NCI-H510A treated with DMSO at 0.1 percent for 48 hours (cell line): Measurements from ENCODE around the gene DCTD.

Experiments used
- DNase-seq: peaks from one replicate; lab custom pipeline; 2025; lab: John Stamatoyannopoulos, UW

DCTD gene

GRCh38 chr4:182917182-182918043, at the start of gene DCTD:
TSS of gene DCTD (minus strand) at chr4:182917386. CDS start at chr4:182915568, 1,818 bp downstream.
- peak; percentile 37 for DNase-seq

- DNase-seq: no peak
These were observed 43.6 kb upstream of the DCTD start for GRCh38 chr4:182960746-182961145.

- no peak for DNase-seq
These were observed 43.0 kb upstream of the DCTD start for GRCh38 chr4:182960228-182960627.

- no peak for DNase-seq
These were observed 38.2 kb upstream of the DCTD start for GRCh38 chr4:182955411-182955810.

GRCh38 chr4:182944484-182945213, 27.5 kb upstream of the DCTD start:
- no peak for DNase-seq

GRCh38 chr4:182939680-182940079, 22.5 kb upstream of the DCTD start:
- DNase-seq: no peak

GRCh38 chr4:182938205-182938645, 21.0 kb upstream of the DCTD start:
- peak; percentile 77 for DNase-seq

GRCh38 chr4:182937268-182938204, 20.4 kb upstream of the DCTD start:
- DNase-seq: no peak

GRCh38 chr4:182932651-182933050, 15.5 kb upstream of the DCTD start:
- DNase-seq: no peak

- no peak for DNase-seq
These were observed 14.6 kb upstream of the DCTD start for GRCh38 chr4:182931691-182932345.

- no peak for DNase-seq
These were observed 13.7 kb upstream of the DCTD start for GRCh38 chr4:182930889-182931288.

GRCh38 chr4:182929296-182929695, 12.1 kb upstream of the DCTD start:
- no peak for DNase-seq

- no peak for DNase-seq
These were observed 10.9 kb upstream of the DCTD start for GRCh38 chr4:182928061-182928460.

GRCh38 chr4:182927505-182927904, 10.3 kb upstream of the DCTD start:
- DNase-seq: no peak

GRCh38 chr4:182925855-182926254, 8.7 kb upstream of the DCTD start:
- no peak for DNase-seq

GRCh38 chr4:182925298-182925757, 8.1 kb upstream of the DCTD start:
- DNase-seq: peak; percentile 83

GRCh38 chr4:182924497-182924896, 7.3 kb upstream of the DCTD start:
- DNase-seq: no peak

GRCh38 chr4:182923796-182924340, 6.7 kb upstream of the DCTD start:
- no peak for DNase-seq

GRCh38 chr4:182923366-182923765, 6.2 kb upstream of the DCTD start:
- DNase-seq: no peak

- DNase-seq: no peak
These were observed 5.5 kb upstream of the DCTD start for GRCh38 chr4:182922501-182923284.
